Measurements from ENCODE around the gene SCAANT1.
A peak's percentile ranks its signal among the peaks of the same experiment; 100 is the strongest.

Gene SCAANT1

GRCh38 chr3:63867225-63867624, 45.0 kb downstream of the SCAANT1 start:
- Histone ChIP-seq H3K9ac (ENCODE audit: low read length) (no peak overlapping the region), H3K27ac (ENCODE audit: low read length) (no peak overlapping the region), H3K36me3 (ENCODE audit: control insufficient read depth, low read depth, low read length) (no peaks in the 10 kb centered on the region), H3K9me3 (ENCODE audit: control insufficient read depth, low read depth, low read length) (no peaks in the 10 kb centered on the region), H3K4me3 (ENCODE audit: low read length) (no peak overlapping the region), H3K4me1 (ENCODE audit: control insufficient read depth, low read depth, low read length) (peaks cover 8% of the 10 kb centered on the region), H3K27me3 (ENCODE audit: control insufficient read depth, insufficient read depth, low read length) (peaks cover 4% of the 10 kb centered on the region)

GRCh38 chr3:63864965-63865327, 47.2 kb downstream of the SCAANT1 start:
- peak overlapping the region; percentile 59 for H3K9ac ChIP-seq (ENCODE audit: low read length)
- H3K27me3 ChIP-seq (ENCODE audit: control insufficient read depth, insufficient read depth, low read length), result peaks cover 4% of the 10 kb centered on the region
- peak overlapping the region; percentile 78 for H3K4me3 ChIP-seq (ENCODE audit: low read length)
- H3K4me1 ChIP-seq (ENCODE audit: control insufficient read depth, low read depth, low read length), result peaks cover 25% of the 10 kb centered on the region
- H3K9me3 ChIP-seq (ENCODE audit: control insufficient read depth, low read depth, low read length), result no peaks in the 10 kb centered on the region
- no peak overlapping the region for H3K27ac ChIP-seq (ENCODE audit: low read length)
- no peaks in the 10 kb centered on the region for H3K36me3 ChIP-seq (ENCODE audit: control insufficient read depth, low read depth, low read length)

- H3K27ac ChIP-seq (ENCODE audit: low read length), result no peak overlapping the region
- no peaks in the 10 kb centered on the region for H3K36me3 ChIP-seq (ENCODE audit: control insufficient read depth, low read depth, low read length)
- no peaks in the 10 kb centered on the region for H3K9me3 ChIP-seq (ENCODE audit: control insufficient read depth, low read depth, low read length)
- peaks cover 28% of the 10 kb centered on the region for H3K4me1 ChIP-seq (ENCODE audit: control insufficient read depth, low read depth, low read length)
- peak overlapping the region; percentile 59 for H3K9ac ChIP-seq (ENCODE audit: low read length)
- peaks cover 4% of the 10 kb centered on the region for H3K27me3 ChIP-seq (ENCODE audit: control insufficient read depth, insufficient read depth, low read length)
- H3K4me3 ChIP-seq (ENCODE audit: low read length), result peak overlapping the region; percentile 78
Measured at GRCh38 chr3:63864008-63864964, 47.9 kb downstream of the SCAANT1 start.

- H3K27ac ChIP-seq (ENCODE audit: low read length), result peak within 1 kb of the TSS; percentile 25
- peak within 1 kb of the TSS; percentile 85 for H3K9ac ChIP-seq (ENCODE audit: low read length)
- peaks cover 29% of the 10 kb centered on the region for H3K4me1 ChIP-seq (ENCODE audit: control insufficient read depth, low read depth, low read length)
- H3K9me3 ChIP-seq (ENCODE audit: control insufficient read depth, low read depth, low read length), result no peaks in the 10 kb centered on the region
- H3K36me3 ChIP-seq (ENCODE audit: control insufficient read depth, low read depth, low read length), result no peaks in the 10 kb centered on the region
- H3K4me3 ChIP-seq (ENCODE audit: low read length), result peak within 1 kb of the TSS; percentile 85
- peaks cover 4% of the 10 kb centered on the region for H3K27me3 ChIP-seq (ENCODE audit: control insufficient read depth, insufficient read depth, low read length)
Measured at GRCh38 chr3:63863150-63864007, 48.8 kb downstream of the SCAANT1 start, which contains the start of the genes ATXN7 and THOC7. Gene ATXN7 (plus strand): TSS chr3:63863867. CDS start chr3:63912599, 48,732 bp downstream. Gene THOC7 (minus strand): TSS chr3:63863805. CDS start chr3:63863790, 15 bp downstream.

- H3K9me3 ChIP-seq (ENCODE audit: control insufficient read depth, low read depth, low read length), result no peaks in the 10 kb centered on the region
- H3K9ac ChIP-seq (ENCODE audit: low read length), result peak overlapping the region; percentile 85
- H3K4me3 ChIP-seq (ENCODE audit: low read length), result peak overlapping the region; percentile 85
- no peaks in the 10 kb centered on the region for H3K36me3 ChIP-seq (ENCODE audit: control insufficient read depth, low read depth, low read length)
- peaks cover 4% of the 10 kb centered on the region for H3K27me3 ChIP-seq (ENCODE audit: control insufficient read depth, insufficient read depth, low read length)
- peak overlapping the region; percentile 25 for H3K27ac ChIP-seq (ENCODE audit: low read length)
- peaks cover 33% of the 10 kb centered on the region for H3K4me1 ChIP-seq (ENCODE audit: control insufficient read depth, low read depth, low read length)
Measured at GRCh38 chr3:63862804-63863149, 49.4 kb downstream of the SCAANT1 start.

Data from iPS-18a (cell line).